Muscle of leg (tissue), 11 donors: ENCODE data around the gene CDH8. TPM values are rescaled to one million over a fixed set of nuclear protein-coding genes. Genes with fewer than 3 reads are reported as not detected.
"Not testable (repeated sequence)": the region's sequence is repeated elsewhere in the genome, so short reads cannot be mapped to it uniquely, and the experiment has no call there.

Source experiments
- DNase-seq: peaks from one replicate; pipeline ENCODE4 v3.0.0; 2013
- H3K27ac ChIP-seq: one replicate; pipeline ENCODE4 v1.5.1; 2013; ENCODE audit warnings: mild to moderate bottlenecking, low read length, control low read depth
- H3K27me3 ChIP-seq: one replicate; pipeline ENCODE4 v1.6.1; 2013; ENCODE audit warnings: low read length; ENCODE audit not compliant: control insufficient read depth, insufficient read depth
- H3K36me3 ChIP-seq: one replicate; pipeline ENCODE4 v1.6.1; 2013; ENCODE audit warnings: low read length; ENCODE audit not compliant: control insufficient read depth, insufficient read depth
- H3K4me1 ChIP-seq: one replicate; pipeline ENCODE4 v1.6.1; 2013; ENCODE audit warnings: low read length; ENCODE audit not compliant: control insufficient read depth, insufficient read depth
- H3K4me3 ChIP-seq: one replicate; pipeline ENCODE4 v1.5.1; 2013; ENCODE audit warnings: low read length, control low read depth
- H3K9me3 ChIP-seq: replicated peaks from 2 replicates; pipeline ENCODE4 v1.6.1; 2013; ENCODE audit warnings: low read depth, low read length; ENCODE audit not compliant: control insufficient read depth
- WGBS: methylation state at CpG from one replicate; pipeline ENCODE4 v1.1.5; 2013; ENCODE audit warnings: missing lambda C conversion rate; ENCODE audit not compliant: insufficient coverage; 5-methylcytosine and 5-hydroxymethylcytosine counted together
- polyA plus RNA-seq, 8 donors: library from polyadenylated mRNA; unstranded; fragments of 120-200 nt; gene quantifications; one replicate each; pipeline versions ENCODE4 v1.2.1 to v1.2.3, GENCODE V29; 2013; ENCODE audit warnings: inconsistent platforms in 1 of 8, low replicate concordance in 1 of 8; ENCODE audit not compliant: insufficient read length in 8 of 8, insufficient read depth in 1 of 8
- total RNA-seq: library from RNA; stranded (reverse); fragments of 120-200 nt; gene quantifications from one replicate; pipeline ENCODE4 v1.2.4, GENCODE V29; 2013

Gene CDH8
- total and polyA plus RNA-seq, 9 donors: 1.8 to 6.2 (median 2.5) TPM

- Histone ChIP-seq H3K36me3 (no peaks in the 10 kb centered on the region), H3K27me3 (no peaks in the 10 kb centered on the region), H3K27ac (no peak overlapping the region), H3K4me1 (no peaks in the 10 kb centered on the region), H3K4me3 (no peak overlapping the region), H3K9me3 (no peaks in the 10 kb centered on the region)
- no peak for DNase-seq
- no CpG with 5 or more reads among the region's 1 CpG for WGBS
Measured at GRCh38 chr16:61770301-61770700, 265.9 kb downstream of the CDH8 start.

GRCh38 chr16:61763991-61764390 is 272.2 kb downstream of the CDH8 start:
- no peaks in the 10 kb centered on the region for H3K27me3 ChIP-seq
- H3K36me3 ChIP-seq: no peaks in the 10 kb centered on the region
- no peak overlapping the region for H3K27ac ChIP-seq
- no peaks in the 10 kb centered on the region for H3K9me3 ChIP-seq
- WGBS: no CpG with 5 or more reads among the region's 2 CpGs
- DNase-seq: no peak
- no peaks in the 10 kb centered on the region for H3K4me1 ChIP-seq
- no peak overlapping the region for H3K4me3 ChIP-seq

- no peaks in the 10 kb centered on the region for H3K9me3 ChIP-seq
- 48% methylated on average over 3 of the region's 3 CpGs for WGBS
- no peaks in the 10 kb centered on the region for H3K4me1 ChIP-seq
- H3K36me3 ChIP-seq: no peaks in the 10 kb centered on the region
- no peak overlapping the region for H3K27ac ChIP-seq
- H3K27me3 ChIP-seq: no peaks in the 10 kb centered on the region
- no peak overlapping the region for H3K4me3 ChIP-seq
- no peak for DNase-seq
Measured at GRCh38 chr16:61763013-61763412, 273.2 kb downstream of the CDH8 start.

GRCh38 chr16:61730997-61731396 is 305.2 kb downstream of the CDH8 start:
- Histone ChIP-seq H3K36me3 (no peaks in the 10 kb centered on the region), H3K27me3 (no peaks in the 10 kb centered on the region), H3K9me3 (no peaks in the 10 kb centered on the region), H3K4me1 (no peaks in the 10 kb centered on the region), H3K27ac (no peak overlapping the region), H3K4me3 (no peak overlapping the region)
- DNase-seq: no peak
- WGBS: no CpG with 5 or more reads among the region's 1 CpG

GRCh38 chr16:61726701-61727100 is 309.5 kb downstream of the CDH8 start:
- H3K4me1 ChIP-seq: no peaks in the 10 kb centered on the region
- no peak overlapping the region for H3K4me3 ChIP-seq
- WGBS: 100% methylated on average over 1 of the region's 3 CpGs
- no peak overlapping the region for H3K27ac ChIP-seq
- DNase-seq: no peak
- H3K27me3 ChIP-seq: no peaks in the 10 kb centered on the region
- H3K9me3 ChIP-seq: no peaks in the 10 kb centered on the region
- H3K36me3 ChIP-seq: no peaks in the 10 kb centered on the region

- Histone ChIP-seq H3K4me3 (no peak overlapping the region), H3K27ac (no peak overlapping the region), H3K36me3 (no peaks in the 10 kb centered on the region), H3K27me3 (no peaks in the 10 kb centered on the region), H3K9me3 (no peaks in the 10 kb centered on the region), H3K4me1 (no peaks in the 10 kb centered on the region)
- no peak for DNase-seq
Measured at GRCh38 chr16:61726125-61726524, 310.1 kb downstream of the CDH8 start.

- WGBS: no CpG with 5 or more reads among the region's 3 CpGs
- DNase-seq: no peak
- Histone ChIP-seq H3K9me3 (no peaks in the 10 kb centered on the region), H3K4me1 (no peaks in the 10 kb centered on the region), H3K27ac (no peak overlapping the region), H3K27me3 (no peaks in the 10 kb centered on the region), H3K4me3 (no peak overlapping the region), H3K36me3 (no peaks in the 10 kb centered on the region)
Measured at GRCh38 chr16:61721544-61721943, 314.7 kb downstream of the CDH8 start.

- Histone ChIP-seq H3K27me3 (no peaks in the 10 kb centered on the region), H3K36me3 (no peaks in the 10 kb centered on the region), H3K9me3 (no peaks in the 10 kb centered on the region), H3K27ac (no peak overlapping the region), H3K4me1 (no peaks in the 10 kb centered on the region), H3K4me3 (no peak overlapping the region)
- no peak for DNase-seq
Measured at GRCh38 chr16:61715393-61715792, 320.8 kb downstream of the CDH8 start.

- H3K9me3 ChIP-seq: no peaks in the 10 kb centered on the region
- H3K4me3 ChIP-seq: no peak overlapping the region
- DNase-seq: no peak
- H3K27me3 ChIP-seq: no peaks in the 10 kb centered on the region
- no peaks in the 10 kb centered on the region for H3K36me3 ChIP-seq
- WGBS: 95% methylated on average over 3 of the region's 5 CpGs
- no peak overlapping the region for H3K27ac ChIP-seq
- H3K4me1 ChIP-seq: no peaks in the 10 kb centered on the region
Measured at GRCh38 chr16:61713787-61714186, 322.5 kb downstream of the CDH8 start.

- not testable (repeated sequence) for H3K4me1 ChIP-seq, H3K27ac ChIP-seq, H3K36me3 ChIP-seq, H3K27me3 ChIP-seq, H3K9me3 ChIP-seq, H3K4me3 ChIP-seq, DNase-seq
- 71% methylated on average over 1 of the region's 4 CpGs for WGBS
Measured at GRCh38 chr16:61699640-61700039, 336.6 kb downstream of the CDH8 start.

- DNase-seq: peak; percentile 1
- Histone ChIP-seq H3K4me3 (no peak overlapping the region), H3K36me3 (no peaks in the 10 kb centered on the region), H3K9me3 (no peaks in the 10 kb centered on the region), H3K27me3 (no peaks in the 10 kb centered on the region), H3K4me1 (no peaks in the 10 kb centered on the region), H3K27ac (no peak overlapping the region)
- no CpG with 5 or more reads among the region's 3 CpGs for WGBS
Measured at GRCh38 chr16:61684541-61684940, 351.7 kb downstream of the CDH8 start.
